HG03342 (cell line): ENCODE measurements around the gene IER5L.
A peak's percentile ranks its signal among the peaks of the same experiment; 100 is the strongest.
"Not testable (repeated sequence)": the region's sequence is repeated elsewhere in the genome, so short reads cannot be mapped to it uniquely, and the experiment has no call there.

ENCODE experiments used
- ATAC-seq: cut with Tn5 transposase; IDR thresholded peaks from one replicate; pipeline ENCODE4 v1.9.1; 2021; ENCODE audit warnings: mild to moderate bottlenecking, moderate library complexity; ENCODE audit not compliant: unreplicated experiment

IER5L gene

DNA sequence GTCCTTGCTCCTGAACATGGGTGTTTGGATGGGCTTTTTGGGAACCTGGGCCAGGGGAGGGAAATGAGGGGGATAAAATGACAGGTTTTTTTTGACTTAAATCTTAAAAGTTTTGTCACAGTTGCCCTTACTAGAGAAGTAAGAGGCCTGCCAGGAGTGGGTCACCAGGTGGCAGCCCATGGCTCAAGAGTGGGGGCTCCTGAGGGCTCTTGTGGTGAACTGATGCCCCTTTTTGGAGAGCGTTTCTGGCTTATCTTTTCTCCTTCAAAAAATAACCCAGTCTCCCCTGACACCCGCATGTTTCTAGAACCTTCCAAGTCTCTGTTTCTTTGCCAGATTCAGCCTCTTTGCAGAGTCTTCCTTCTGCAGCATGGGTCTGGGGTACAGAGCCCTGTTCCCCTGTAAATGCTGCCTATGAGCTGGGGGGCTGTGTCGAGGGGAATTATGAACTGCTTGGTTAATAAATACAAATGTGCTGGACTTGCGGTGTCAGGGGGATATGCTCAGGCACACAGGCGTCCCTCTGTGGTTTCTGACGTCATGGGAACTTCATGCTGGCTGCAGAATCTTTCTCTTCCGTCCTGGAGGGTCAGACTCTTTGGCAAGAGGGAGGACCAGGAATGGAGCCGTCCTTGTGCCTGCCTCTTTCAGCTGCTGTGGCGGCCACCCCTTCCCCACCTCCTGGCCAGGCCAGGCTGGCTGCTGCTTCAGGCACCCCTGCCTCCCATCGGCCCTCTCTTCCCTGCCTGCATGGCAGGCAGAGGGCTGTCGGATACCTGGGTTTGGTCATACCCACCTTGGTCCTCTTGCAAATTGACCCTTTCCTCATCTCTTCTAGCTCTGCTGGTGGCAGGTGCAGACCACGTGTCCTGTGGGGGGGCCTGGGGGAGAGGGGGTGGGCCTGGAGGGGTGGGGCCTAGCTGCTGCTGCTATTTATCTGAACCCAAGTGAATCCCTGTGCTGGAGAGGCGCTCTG, 36.7 kb downstream of the IER5L start:
- ATAC-seq: no peak

DNA sequence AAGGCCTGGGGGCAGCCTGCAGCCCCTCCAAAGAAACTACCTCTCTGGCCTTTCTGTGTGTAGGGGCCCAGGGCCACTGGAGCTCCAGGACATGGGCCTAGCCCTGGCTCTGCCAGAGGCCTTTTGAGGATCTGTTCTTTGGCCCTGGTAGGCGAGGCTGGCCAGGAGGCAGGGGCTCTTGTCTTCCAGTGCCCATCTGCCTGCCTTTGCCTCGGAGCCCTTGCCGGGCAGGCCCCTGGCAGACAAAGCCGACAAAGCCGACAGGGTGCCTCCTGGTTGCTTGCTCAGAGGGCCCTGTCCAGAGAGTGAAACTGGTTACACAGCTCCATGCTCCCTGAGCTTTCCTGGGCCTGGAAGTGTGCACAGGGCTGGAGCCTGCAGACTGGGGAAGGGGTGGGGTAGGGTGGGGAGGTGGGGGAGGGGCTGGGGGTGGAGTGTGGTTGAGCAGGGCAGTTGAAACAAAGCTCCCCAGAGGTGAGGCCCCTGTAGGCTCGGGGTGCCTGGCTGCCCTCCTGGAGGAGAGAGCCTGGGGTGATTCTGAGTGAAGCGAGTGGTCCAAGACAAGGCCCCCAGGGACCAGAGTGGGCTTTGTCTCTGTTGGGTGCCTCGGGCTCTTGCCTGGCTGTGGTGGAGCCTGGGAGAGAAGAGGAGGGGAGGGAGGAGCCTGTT, 37.5 kb downstream of the IER5L start:
- ATAC-seq: no peak

DNA sequence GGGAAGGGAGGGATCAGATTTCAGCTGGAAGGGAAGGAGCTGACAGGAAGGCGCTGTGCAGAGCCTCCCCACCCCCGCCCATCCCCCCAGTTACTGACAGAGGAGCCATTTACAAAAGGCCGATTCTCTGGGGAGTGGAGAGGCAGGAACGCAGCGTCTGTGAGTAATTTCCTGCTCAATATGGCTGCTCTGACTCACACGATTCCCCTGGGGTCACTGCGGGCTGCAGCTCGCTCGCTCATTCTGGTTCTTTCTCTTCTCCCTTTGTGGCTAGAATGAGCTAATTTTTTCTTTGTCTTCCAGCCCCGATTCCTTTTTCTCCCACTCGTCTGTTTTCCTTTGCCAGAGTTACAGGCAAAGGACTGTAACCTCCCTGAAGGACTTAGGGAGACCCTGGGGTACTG, 38.1 kb downstream of the IER5L start:
- ATAC-seq: no peak

DNA sequence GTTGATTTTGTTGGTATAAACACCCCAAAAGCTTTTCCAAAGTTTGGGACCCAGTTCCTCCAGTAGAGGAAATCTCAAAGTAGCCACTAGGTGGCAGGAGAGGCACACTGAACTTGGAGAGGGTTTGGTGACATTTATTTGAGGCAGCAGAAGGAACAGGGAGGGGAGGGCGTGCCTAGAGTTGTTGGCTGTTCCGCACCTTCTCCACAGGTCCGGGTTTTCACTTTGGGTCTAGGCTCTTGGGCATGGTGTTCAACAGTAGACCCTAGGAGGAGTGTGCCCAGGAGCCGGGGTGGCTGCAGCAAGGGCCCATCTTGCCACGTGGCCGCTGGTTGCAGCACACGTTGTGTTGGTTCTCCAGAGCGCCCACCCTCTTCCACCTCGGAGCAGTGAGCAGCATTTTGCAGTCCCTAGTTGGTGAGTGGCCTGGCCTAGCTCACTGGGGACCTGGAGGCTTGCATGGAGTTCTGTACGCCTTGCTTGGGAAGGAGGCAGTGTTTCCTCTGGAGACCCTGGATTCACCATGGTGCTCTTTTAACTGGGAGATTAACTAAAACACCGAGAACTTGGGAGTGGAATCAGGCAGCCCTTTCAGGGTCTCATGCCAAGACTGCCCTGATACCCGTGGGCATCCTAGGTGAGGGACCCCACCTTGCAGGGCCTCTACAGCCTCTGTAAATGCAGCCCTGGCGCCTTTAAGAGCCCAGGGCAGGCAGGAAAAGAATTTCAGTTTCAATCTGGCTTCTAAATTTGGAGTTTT, 38.6 kb downstream of the IER5L start:
- peak; percentile 40 for ATAC-seq

DNA sequence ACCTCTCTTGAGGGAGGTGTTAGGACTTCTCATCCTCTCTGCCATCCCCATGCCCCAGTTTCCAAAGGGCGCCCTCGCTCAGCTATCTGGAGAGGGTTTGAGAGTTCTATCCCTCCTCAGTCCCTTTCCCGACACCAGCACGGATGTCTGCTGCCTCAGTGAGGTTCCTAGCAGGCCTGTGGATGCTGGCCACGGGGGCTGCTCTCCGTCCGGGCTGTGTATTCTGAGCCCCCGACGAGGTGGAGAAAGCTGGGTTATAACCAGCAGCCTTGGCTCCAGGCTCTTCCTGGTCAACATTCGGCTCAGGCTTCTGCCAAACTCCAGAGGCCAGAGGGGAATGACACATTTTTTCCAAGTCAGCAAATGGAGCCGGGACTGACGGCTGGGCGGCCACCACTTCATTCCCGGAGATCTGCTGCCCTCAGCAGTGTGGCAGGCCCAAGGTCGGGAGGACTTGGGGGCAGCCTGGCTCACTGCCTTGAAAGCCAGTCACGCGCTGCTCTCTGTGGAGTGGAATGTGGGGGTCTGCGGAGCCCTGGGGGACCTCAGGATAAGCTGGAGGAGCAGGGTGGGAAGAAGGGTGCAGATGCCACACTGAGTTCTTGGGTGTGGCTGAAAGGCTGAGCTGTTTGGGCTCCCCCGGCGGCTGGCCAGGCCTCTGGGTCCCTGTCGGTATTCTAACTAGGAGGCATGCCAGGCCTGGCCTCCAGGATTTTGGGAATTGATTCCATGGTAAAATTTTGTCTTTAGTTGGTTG, 39.4 kb downstream of the IER5L start:
- no peak for ATAC-seq

DNA sequence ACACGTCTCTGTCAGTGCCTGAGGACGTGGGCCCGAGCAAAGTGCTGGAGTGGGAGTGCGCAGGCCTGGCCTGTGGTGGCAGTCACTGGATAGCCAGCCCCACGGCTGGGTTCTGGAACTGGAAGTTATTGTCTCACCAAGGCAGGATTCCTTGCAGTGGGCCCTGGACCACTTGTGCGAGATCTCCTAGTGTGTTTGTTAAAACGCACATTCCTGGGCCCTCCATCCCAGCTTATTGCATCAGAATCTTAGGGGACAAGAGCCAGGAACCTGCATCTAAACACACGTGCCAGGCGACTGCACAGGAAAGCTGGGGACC, 40.0 kb downstream of the IER5L start:
- ATAC-seq: no peak

DNA sequence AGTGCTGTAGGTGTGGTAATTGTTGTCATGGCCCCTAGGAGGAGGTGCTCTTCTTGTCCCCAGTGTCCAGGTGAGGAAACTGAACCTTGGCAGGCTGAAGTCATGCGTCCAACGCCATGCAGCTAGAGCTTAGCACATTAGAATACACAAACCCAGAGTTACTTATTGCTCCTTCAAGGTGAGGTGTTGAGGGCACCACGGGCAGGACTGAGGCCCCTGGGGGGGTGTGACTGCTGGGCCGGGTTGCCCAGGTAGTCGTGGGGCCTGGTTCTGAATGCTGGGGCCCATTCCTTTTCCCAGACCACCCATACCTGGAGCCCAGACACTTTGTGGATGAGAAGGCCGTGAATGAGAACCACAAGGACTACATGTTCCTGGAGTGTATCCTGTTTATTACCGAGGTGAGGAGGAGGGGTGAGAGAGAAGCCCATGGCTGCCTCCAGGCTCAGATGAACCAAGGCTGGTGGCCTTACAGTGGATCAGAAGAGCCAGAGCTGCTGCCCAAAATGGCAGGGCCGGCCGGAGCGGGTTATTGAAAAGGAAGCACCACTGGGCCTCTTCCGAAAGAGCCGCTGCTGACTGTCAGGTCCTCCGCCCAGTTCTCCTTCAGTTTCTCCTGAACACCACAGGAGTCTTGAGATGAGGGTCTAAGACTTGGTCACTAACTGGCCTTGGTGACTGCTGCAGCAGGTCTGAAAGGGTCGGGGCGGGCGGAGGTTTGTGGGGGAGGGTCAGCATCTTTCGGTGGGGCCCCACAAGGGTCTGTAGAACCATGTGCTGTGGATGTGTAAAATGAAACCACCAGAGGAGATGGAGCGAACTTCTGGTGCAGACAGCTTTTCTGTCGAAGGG, 40.5 kb downstream of the IER5L start:
- no peak for ATAC-seq

DNA sequence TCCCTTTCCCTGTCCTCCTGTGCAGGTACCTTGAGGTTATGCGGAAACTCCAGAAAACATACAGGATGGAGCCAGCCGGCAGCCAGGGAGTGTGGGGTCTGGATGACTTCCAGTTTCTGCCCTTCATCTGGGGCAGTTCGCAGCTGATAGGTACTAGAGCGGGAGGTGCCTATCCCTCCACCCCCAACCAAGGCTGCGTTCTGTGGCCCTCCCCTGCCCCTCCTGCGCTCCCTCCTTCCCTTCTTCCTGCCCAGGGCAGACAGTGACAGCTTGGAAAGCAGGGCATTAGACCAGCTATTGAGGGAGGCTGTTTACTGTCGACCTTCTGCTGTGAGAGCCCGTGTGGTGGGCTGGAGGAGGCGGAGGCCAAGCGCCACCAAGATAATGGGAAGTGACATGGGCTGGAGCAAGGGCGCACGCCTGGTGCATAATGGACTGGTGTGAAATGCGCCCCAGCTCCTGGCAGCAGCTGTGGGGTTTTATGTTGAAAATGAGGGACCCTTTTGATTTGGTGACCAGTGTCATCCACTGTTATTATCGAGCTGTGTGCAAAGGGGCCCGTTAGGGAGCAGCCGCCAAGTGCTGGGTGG, 41.5 kb downstream of the IER5L start:
- no peak for ATAC-seq

DNA sequence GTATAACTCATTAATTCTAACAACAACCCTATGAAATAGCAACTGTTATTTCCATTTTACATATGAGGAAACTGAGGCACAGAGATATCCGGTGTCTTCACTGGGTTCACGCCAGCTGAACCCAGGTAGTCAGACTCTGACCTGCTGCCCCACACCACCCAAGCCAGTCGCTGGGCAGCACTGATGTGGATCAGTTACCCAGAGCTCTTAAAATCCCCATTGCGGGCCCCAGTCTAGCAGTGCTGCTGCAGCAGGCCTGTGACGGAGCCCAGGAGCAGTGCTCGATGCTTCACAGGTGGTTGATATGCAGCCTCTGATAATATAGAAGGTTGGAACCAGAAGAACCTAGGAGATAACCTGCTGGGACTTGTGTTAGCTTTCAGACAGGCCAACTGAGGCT, 42.6 kb downstream of the IER5L start:
- no peak for ATAC-seq

DNA sequence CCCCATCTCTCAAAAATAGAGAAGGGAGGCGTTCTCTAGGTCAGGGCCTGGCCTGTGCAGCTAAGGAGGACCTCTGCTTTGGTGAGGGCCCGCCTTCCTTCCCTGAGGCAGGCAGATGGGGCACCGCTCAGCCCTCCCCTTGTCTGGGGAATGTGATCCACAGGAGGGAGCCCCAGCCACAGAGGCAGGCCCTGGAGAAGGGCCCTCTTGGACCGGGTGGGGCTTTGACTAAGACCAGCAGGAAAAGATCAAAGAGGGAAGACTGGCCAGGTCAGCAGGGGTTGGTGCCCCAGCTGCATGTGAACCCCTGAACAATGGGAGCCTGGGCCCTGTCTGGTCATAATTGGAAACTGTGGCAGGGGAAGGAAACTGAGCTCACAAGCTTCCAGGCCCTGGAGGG, 45.0 kb downstream of the IER5L start:
- ATAC-seq: no peak

DNA sequence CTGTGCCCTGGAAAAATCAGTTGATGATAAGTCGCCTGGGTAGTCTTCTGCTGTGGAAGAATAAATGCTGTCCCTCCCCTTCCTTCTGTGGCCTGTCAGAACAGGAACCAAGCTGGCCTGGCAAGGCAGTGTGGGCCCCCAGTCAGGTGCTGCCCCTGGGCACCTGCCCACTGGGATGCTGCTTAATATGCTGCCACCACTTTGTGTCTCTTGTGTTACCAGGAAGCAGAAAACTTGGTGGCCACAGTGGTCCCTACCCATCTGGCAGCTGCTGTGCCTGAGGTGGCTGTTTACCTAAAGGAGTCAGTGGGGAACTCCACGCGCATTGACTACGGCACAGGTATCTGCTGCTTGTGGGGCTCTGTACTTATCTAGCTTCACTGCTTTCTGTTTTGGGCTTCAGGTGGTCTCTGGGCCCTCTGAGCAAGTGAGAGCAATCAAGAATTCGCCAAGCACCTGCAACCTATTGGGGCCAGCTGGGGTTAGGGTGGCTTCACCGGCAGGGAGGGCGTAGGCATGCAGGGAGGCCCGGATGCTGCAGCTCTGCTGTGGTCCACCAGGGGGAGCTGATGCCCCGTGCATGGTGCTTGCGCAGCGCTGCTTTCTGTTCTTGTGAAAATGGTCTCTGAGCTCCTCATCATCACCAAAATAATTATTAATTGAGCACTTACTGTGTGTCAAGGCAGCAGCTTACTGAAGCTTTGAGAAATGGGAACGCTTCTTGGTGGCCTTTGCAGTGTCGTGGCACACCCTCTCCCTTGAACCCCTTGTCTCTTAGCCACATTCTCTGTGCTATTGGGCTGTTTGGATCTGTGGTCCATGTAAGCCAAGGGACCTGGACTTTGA, 46.5 kb downstream of the IER5L start:
- ATAC-seq: peak; percentile 75

DNA sequence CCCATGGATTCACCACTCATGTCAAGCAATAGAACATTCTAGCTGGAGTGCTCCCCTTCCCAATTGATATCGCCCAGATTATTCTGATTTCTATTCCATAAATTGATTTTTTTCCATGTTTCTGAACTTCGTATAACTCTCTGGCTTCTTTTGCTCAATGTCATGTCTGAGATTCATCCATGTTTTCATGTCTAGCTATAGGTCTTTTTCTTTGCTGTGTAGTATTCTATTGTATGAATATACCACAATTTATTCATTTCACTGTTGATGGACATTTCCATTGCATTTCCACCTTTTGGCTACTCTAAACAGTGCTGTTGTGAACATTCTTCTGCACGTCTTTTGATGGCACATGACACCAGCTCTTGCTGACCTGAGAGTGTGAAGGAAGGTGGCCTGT, 47.3 kb downstream of the IER5L start:
- ATAC-seq: no peak

DNA sequence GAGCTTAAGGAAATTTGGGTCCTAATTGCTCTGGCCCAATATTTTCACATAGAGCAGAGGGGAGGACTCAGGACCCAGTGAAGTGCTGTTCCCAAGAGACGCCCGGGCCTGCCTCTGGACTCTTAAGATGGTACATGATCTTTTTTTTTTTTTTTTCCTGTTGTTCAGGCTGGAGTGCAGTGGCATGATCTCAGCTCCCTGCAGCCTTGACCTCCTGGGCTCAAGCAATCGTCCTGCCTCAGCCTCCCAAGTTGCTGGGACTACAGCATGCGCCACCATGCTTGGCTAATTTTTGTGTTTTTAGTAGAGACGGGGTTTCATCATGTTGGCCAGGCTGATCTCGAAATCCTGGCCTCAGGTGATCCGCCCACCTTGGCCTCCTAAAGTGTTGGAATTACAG, 47.8 kb downstream of the IER5L start:
- ATAC-seq: not testable (repeated sequence)

DNA sequence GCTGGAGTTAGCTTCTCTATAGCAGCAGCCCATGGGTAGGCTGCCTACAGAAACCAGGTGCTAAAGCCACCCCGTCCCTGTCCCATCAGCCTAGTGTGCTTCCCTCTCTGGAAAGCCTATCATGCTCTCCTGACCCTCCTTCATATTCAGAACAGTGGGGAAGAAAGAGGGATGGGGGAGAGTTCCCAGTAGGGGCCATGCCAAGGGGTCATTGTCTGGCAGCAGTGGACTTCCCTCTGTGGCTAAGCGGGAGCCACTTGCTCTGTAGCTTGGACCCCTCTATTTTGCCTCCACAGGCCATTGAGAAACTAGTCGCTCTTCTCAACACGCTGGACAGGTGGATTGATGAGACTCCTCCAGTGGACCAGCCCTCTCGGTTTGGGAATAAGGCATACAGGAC, 49.4 kb downstream of the IER5L start:
- no peak for ATAC-seq

DNA sequence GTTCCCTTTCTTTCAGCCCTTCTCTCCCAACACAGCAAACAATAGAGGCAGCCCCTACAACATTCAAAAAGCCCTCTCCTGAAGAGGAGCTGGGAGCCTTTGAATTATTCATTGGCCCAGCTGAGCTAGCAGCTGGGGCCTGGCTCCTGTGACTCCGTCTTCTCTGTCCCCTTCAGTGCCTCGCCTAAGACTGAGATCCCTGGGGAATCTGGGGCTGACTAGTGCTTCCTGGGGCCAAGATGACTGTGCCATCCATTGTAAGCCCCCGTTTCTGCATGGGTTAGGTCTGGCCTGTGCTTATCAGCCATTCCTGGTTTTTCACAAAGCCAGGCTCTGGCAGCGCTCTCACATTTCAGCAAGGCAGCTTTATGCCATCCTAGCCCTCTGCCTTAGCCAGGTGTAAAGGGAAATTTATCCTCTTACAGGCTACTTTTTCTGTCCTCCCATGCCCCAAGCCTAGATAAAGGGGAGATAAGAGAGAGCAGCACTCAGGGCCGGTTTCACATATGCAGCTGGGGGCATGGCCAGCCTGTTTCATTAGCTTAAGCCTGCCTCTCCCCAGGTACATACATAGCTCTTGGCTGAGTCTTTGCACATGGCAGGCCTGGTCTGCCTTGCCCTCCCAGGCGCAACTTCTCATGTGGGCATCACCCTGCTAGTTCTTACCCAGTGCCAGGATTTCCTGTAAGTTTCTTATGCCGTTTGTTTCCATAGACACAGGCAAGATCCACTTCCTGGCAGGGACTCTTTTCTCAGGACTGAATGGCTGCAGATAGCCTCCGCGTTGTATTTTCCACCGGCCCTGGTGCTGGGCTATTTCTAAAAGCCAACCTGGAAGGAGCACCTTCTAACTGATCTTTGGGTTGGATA, 51.1 kb downstream of the IER5L start:
- no peak for ATAC-seq
